GM12874 (cell line): ENCODE data around the gene STK24.

ENCODE experiments used
- CTCF ChIP-seq: IDR thresholded peaks from 2 replicates; pipeline ENCODE4 v1.5.1; 2011; ENCODE audit warnings: low read depth, mild to moderate bottlenecking, control low read depth, low read length, moderate library complexity; ENCODE audit not compliant: insufficient read depth

The STK24 gene

GRCh38 chr13:98450539-98451111, 126.3 kb downstream of the STK24 start:
- no peak for TF ChIP-seq CTCF

GRCh38 chr13:98450026-98450425, 126.9 kb downstream of the STK24 start:
- no peak for TF ChIP-seq CTCF

GRCh38 chr13:98449273-98449672, 127.6 kb downstream of the STK24 start:
- no peak for TF ChIP-seq CTCF

- TF ChIP-seq CTCF = no peak
These were observed 128.3 kb downstream of the STK24 start for GRCh38 chr13:98448642-98448928.

GRCh38 chr13:98447881-98448641, 128.8 kb downstream of the STK24 start:
- no peak for TF ChIP-seq CTCF

GRCh38 chr13:98447130-98447529, 129.8 kb downstream of the STK24 start:
- TF ChIP-seq CTCF = no peak

- TF ChIP-seq CTCF = no peak
These were observed 130.7 kb downstream of the STK24 start for GRCh38 chr13:98446234-98446621.
